GM23338 (cell line): ENCODE measurements around the gene AGPAT3. TPM values are rescaled to one million over a fixed set of nuclear protein-coding genes. Genes with fewer than 3 reads are reported as not detected.

Source experiments
- ATAC-seq: fragments of 200-7000 bp; cut with Tn5 transposase; 3 replicates; pipeline ENCODE4 v1.9.1; 2020
- DNase-seq: peaks from one replicate; pipeline ENCODE4 v3.0.0-alpha.2; 2015; ENCODE audit warnings: low spot score
- H2AFZ ChIP-seq: fragments of 200-600 bp; sonication (generic); 2 replicates; pipeline ENCODE4 v1.8.0; 2016; ENCODE audit warnings: antibody characterized with exemption, mild to moderate bottlenecking, moderate library complexity
- H3F3A ChIP-seq: fragments of 200-600 bp; sonication (generic); replicated peaks from 2 replicates; pipeline ENCODE4 v1.8.0; 2017; ENCODE audit warnings: antibody characterized with exemption, mixed run types, low read depth
- H3K27ac ChIP-seq: fragments of 200-600 bp; sonication (generic); 2 replicates; pipeline ENCODE4 v1.6.1; 2016; ENCODE audit warnings: low read depth
- H3K27me3 ChIP-seq: fragments of 200-600 bp; sonication (generic); 2 replicates; pipeline ENCODE4 v1.8.0; 2016; ENCODE audit warnings: mild to moderate bottlenecking, mixed run types, moderate library complexity; ENCODE audit not compliant: insufficient read depth
- H3K36me3 ChIP-seq: fragments of 200-600 bp; sonication (generic); 2 replicates; pipeline ENCODE4 v1.8.0; 2016; ENCODE audit warnings: mild to moderate bottlenecking; ENCODE audit not compliant: insufficient read depth
- H3K4me1 ChIP-seq: fragments of 200-600 bp; sonication (generic); 2 replicates; pipeline ENCODE4 v1.8.0; 2016; ENCODE audit warnings: mild to moderate bottlenecking, moderate library complexity; ENCODE audit not compliant: insufficient read depth
- H3K4me2 ChIP-seq: fragments of 200-600 bp; sonication (generic); 2 replicates; pipeline ENCODE4 v1.7.1; 2017; ENCODE audit warnings: mixed run types
- H3K4me3 ChIP-seq: fragments of 200-600 bp; sonication (generic); 2 replicates; pipeline ENCODE4 v1.6.1; 2016; ENCODE audit warnings: mixed run types
- H3K79me2 ChIP-seq: fragments of 200-600 bp; sonication (generic); replicated peaks from 2 replicates; pipeline ENCODE4 v1.8.0; 2017; ENCODE audit warnings: mild to moderate bottlenecking; ENCODE audit not compliant: insufficient read depth
- H3K9me2 ChIP-seq: fragments of 200-600 bp; sonication (generic); 2 replicates; pipeline ENCODE4 v1.8.0; 2017; ENCODE audit not compliant: insufficient read depth
- H4K20me1 ChIP-seq: fragments of 200-600 bp; sonication (generic); replicated peaks from 2 replicates; pipeline ENCODE4 v1.8.0; 2017; ENCODE audit warnings: mild to moderate bottlenecking; ENCODE audit not compliant: insufficient read depth
- H3K27ac Mint-ChIP-seq: 2 replicates; pipeline ENCODE4 v1.8.0; 2020; ENCODE audit warnings: inconsistent platforms, mild to moderate bottlenecking, moderate library complexity, mixed read lengths
- H3K27me3 Mint-ChIP-seq: 3 replicates; pipeline ENCODE4 v1.8.0; 2022; ENCODE audit warnings: low read depth, mild to moderate bottlenecking, moderate library complexity, mixed read lengths, inconsistent platforms; ENCODE audit not compliant: insufficient read depth, poor library complexity
- H3K36me3 Mint-ChIP-seq: 3 replicates; pipeline ENCODE4 v1.8.0; 2021; ENCODE audit warnings: low read depth, mild to moderate bottlenecking, inconsistent platforms, moderate library complexity, mixed read lengths
- H3K4me1 Mint-ChIP-seq: 3 replicates; pipeline ENCODE4 v1.8.0; 2020; ENCODE audit warnings: mild to moderate bottlenecking, inconsistent platforms, mixed read lengths
- H3K4me3 Mint-ChIP-seq: 3 replicates; pipeline ENCODE4 v1.8.0; 2021; ENCODE audit warnings: moderate library complexity, mild to moderate bottlenecking, inconsistent platforms, mixed read lengths
- H3K9me3 Mint-ChIP-seq: 3 replicates; pipeline ENCODE4 v1.8.0; 2020; ENCODE audit warnings: moderate library complexity, mild to moderate bottlenecking, inconsistent platforms, mixed read lengths
- CREB1 ChIP-seq: fragments of 250-450 bp; sonication (Bioruptor Pico); IDR thresholded peaks from 2 replicates; pipeline ENCODE4 v1.5.0; 2020; ENCODE audit warnings: low read depth, mild to moderate bottlenecking, moderate library complexity
- CTCF ChIP-seq, 2 experiments: fragments of 200-600 bp in 1 of 2; sonication (generic) in 1 of 2; conservative IDR thresholded peaks; 2 replicates each; pipeline versions ENCODE4 v1.5.1 to v1.6.1; 2016 to 2017; ENCODE audit warnings: antibody characterized with exemption in 2 of 2, low read depth in 2 of 2, mild to moderate bottlenecking in 2 of 2, moderate library complexity in 1 of 2
- ETS1 ChIP-seq: IDR thresholded peaks from 2 replicates; pipeline ENCODE4 v1.6.1; 2016; ENCODE audit warnings: antibody characterized with exemption
- EZH2 ChIP-seq: fragments of 200-600 bp; sonication (generic); IDR thresholded peaks from one replicate; pipeline ENCODE4 v1.8.0; 2017; ENCODE audit warnings: antibody characterized with exemption, mild to moderate bottlenecking, low read depth; ENCODE audit not compliant: unreplicated experiment
- EZH2phosphoT487 ChIP-seq: fragments of 200-600 bp; sonication (generic); IDR thresholded peaks from one replicate; pipeline ENCODE4 v1.8.1; 2018; ENCODE audit warnings: antibody characterized with exemption; ENCODE audit not compliant: unreplicated experiment
- JUNB ChIP-seq: IDR thresholded peaks from one replicate; pipeline ENCODE4 v1.6.1; 2016; ENCODE audit warnings: antibody characterized with exemption; ENCODE audit not compliant: unreplicated experiment
- NANOG ChIP-seq: IDR thresholded peaks from 2 replicates; pipeline ENCODE4 v1.6.1; 2016; ENCODE audit warnings: antibody characterized with exemption, borderline replicate concordance
- POLR2AphosphoS5 ChIP-seq: IDR thresholded peaks from 2 replicates; pipeline ENCODE4 v1.6.1; 2016; ENCODE audit warnings: antibody characterized with exemption, low read depth
- REST ChIP-seq: IDR thresholded peaks from one replicate; pipeline ENCODE4 v1.6.1; 2018; ENCODE audit warnings: antibody characterized with exemption; ENCODE audit not compliant: unreplicated experiment
- STAT1 ChIP-seq: IDR thresholded peaks from one replicate; pipeline ENCODE4 v1.6.1; 2016; ENCODE audit warnings: antibody characterized with exemption; ENCODE audit not compliant: unreplicated experiment
- ZNF114 ChIP-seq: fragments of 250-450 bp; sonication (Bioruptor Pico); IDR thresholded peaks from 2 replicates; pipeline ENCODE4 v1.5.0; 2020; ENCODE audit warnings: mild to moderate bottlenecking, moderate library complexity
- ZNF331 ChIP-seq: fragments of 250-450 bp; sonication (Bioruptor Pico); IDR thresholded peaks from 2 replicates; pipeline ENCODE4 v1.5.0; 2020; ENCODE audit warnings: low read depth, mild to moderate bottlenecking, moderate library complexity
- ZNF462 ChIP-seq: fragments of 250-450 bp; sonication (Bioruptor Pico); IDR thresholded peaks from 2 replicates; pipeline ENCODE4 v1.5.0; 2020; ENCODE audit warnings: mild to moderate bottlenecking, moderate library complexity
- polyA plus RNA-seq: library from polyadenylated mRNA; unstranded; fragments of >200 nt; fragmentation: Nextera tagmentation; extraction: Ambion mirVana; gene quantifications from 2 replicates; pipeline ENCODE4 v1.2.1, GENCODE V29; 2016
- total RNA-seq: library from RNA; depleted of rRNA; stranded (reverse); fragments of >200 nt; shearing (Covaris generic); gene quantifications from 2 replicates; pipeline ENCODE4 v1.2.3, GENCODE V29; 2014

Gene AGPAT3
- total and polyA plus RNA-seq, 2 experiments from 2014 or later, result 2.1 to 6.1 TPM

GRCh38 chr21:43899307-43900077 lies 34.5 kb downstream of the AGPAT3 start:
- H3K4me2 ChIP-seq, result no peak overlapping the region
- H3K9me2 ChIP-seq, result no peaks in the 10 kb centered on the region
- no peaks in the 10 kb centered on the region for H3K4me1 ChIP-seq
- peaks cover 4% of the 10 kb centered on the region; the same call in 1 of the 2 replicates for H3K36me3 ChIP-seq
- H3K4me3 Mint-ChIP-seq, result no peak overlapping the region
- H3K4me1 Mint-ChIP-seq, result no peaks in the 10 kb centered on the region; the same call in 1 of the 3 replicates
- no peaks in the 10 kb centered on the region for H3F3A ChIP-seq
- H3K4me3 ChIP-seq, result no peak overlapping the region
- peaks cover 24% of the 10 kb centered on the region for H3K9me3 Mint-ChIP-seq
- H3K36me3 Mint-ChIP-seq, result peaks cover 9% of the 10 kb centered on the region
- no peaks in the 10 kb centered on the region for H3K79me2 ChIP-seq
- no peak for ATAC-seq
- H3K27me3 Mint-ChIP-seq, result peaks cover 8% of the 10 kb centered on the region
- H3K27me3 ChIP-seq, result no peaks in the 10 kb centered on the region
- H4K20me1 ChIP-seq, result no peaks in the 10 kb centered on the region
- TF ChIP-seq ZNF331 (CRISPR knock-in tag), result no peak
- TF ChIP-seq CTCF (conservative IDR thresholded peaks at IDR 0.05; ENCODE audit: low read depth in 2 of 2), result no peak
- TF ChIP-seq ZNF114 (CRISPR knock-in tag), result no peak
- no peak for TF ChIP-seq EZH2
- TF ChIP-seq CREB1, result no peak
- no peak for TF ChIP-seq REST
- TF ChIP-seq JUNB, result no peak
- no peak for TF ChIP-seq NANOG
- TF ChIP-seq POLR2AphosphoS5, result no peak
- TF ChIP-seq ETS1, result no peak
- TF ChIP-seq EZH2phosphoT487, result no peak
- no peak for TF ChIP-seq STAT1
- TF ChIP-seq ZNF462 (CRISPR knock-in tag), result no peak
- DNase-seq, result no peak
- no peak overlapping the region for H2AFZ ChIP-seq
- no peak overlapping the region for H3K27ac ChIP-seq
- H3K27ac Mint-ChIP-seq, result no peak overlapping the region
